Activated naive CD4-positive, alpha-beta T cell treated with anti-CD3 and anti-CD28 coated beads, Interleukin-2, amount 10 ng/mL, durations not matched to agents 7 days and 5 days (primary cell): Measurements from ENCODE around the gene ENTPD8.
"Not testable (repeated sequence)": the region's sequence is repeated elsewhere in the genome, so short reads cannot be mapped to it uniquely, and the experiment has no call there.

ENCODE experiments used
- CTCF ChIA-PET: fragments of 350-600 bp; sonication (Branson Sonifier 250); formaldehyde crosslinking; loops from one replicate; lab custom pipeline; 2021; ENCODE audit warnings: antibody characterized with exemption; lab: Charles Lee
- DNase-seq: peaks from one replicate; pipeline ENCODE4 v3.0.0-alpha.2; 2020
- H3K27ac Mint-ChIP-seq: one replicate; pipeline ENCODE4 v1.8.0; 2021; ENCODE audit warnings: mild to moderate bottlenecking, moderate library complexity, mixed read lengths
- H3K27me3 Mint-ChIP-seq: one replicate; pipeline ENCODE4 v1.8.0; 2021; ENCODE audit warnings: mild to moderate bottlenecking, mixed read lengths
- H3K36me3 Mint-ChIP-seq: one replicate; pipeline ENCODE4 v1.8.0; 2021; ENCODE audit warnings: mixed read lengths
- H3K4me1 Mint-ChIP-seq: one replicate; pipeline ENCODE4 v1.8.0; 2021; ENCODE audit warnings: mixed read lengths
- H3K4me3 Mint-ChIP-seq: one replicate; pipeline ENCODE4 v1.8.0; 2021; ENCODE audit warnings: mild to moderate bottlenecking, moderate library complexity, mixed read lengths
- H3K9me3 Mint-ChIP-seq: one replicate; pipeline ENCODE4 v1.8.0; 2021; ENCODE audit warnings: mixed read lengths

Gene ENTPD8

GRCh38 chr9:137415451-137415850 is 25.7 kb downstream of the ENTPD8 start:
- Mint-ChIP-seq H3K27me3 (peaks cover 9% of the 10 kb centered on the region), H3K4me1 (peaks cover 10% of the 10 kb centered on the region), H3K4me3 (no peak overlapping the region), H3K9me3 (no peaks in the 10 kb centered on the region), H3K27ac (no peak overlapping the region), H3K36me3 (no peaks in the 10 kb centered on the region)
- CTCF ChIA-PET, result interaction anchor here (0.6 kb wide), 1 partner anchor 80 kb away, joined by 3 read pairs; no protein-coding TSS in a partner anchor
- no peak for DNase-seq

DNA sequence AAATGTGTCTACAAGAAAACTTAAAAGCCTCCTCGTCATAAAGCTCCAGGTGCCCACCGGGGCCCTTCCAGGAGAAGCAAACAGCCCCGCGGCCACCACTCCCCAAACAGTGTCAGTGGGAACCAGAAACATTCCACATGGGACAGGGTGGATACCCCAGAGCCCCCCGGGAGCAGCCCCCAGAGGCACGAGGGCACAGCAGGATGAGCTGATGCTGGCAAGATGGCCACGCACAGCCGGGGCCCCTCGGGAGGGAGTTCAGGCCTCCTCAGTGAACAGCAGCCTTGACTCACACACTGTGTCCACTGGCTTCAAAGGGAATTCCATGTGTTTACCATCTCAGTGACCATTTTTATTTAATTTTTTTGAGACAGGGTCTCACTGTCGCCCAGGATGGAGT is 28.7 kb downstream of the ENTPD8 start:
- no peak overlapping the region for H3K4me3 Mint-ChIP-seq
- CTCF ChIA-PET, result no interaction called here

GRCh38 chr9:137411645-137412380 is 29.3 kb downstream of the ENTPD8 start:
- H3K27ac Mint-ChIP-seq, result no peak overlapping the region
- H3K4me3 Mint-ChIP-seq, result no peak overlapping the region
- no peaks in the 10 kb centered on the region for H3K36me3 Mint-ChIP-seq
- H3K9me3 Mint-ChIP-seq, result no peaks in the 10 kb centered on the region
- CTCF ChIA-PET, result interaction anchor here (1.0 kb wide), 1 partner anchor 125 kb away, joined by 3 read pairs; no protein-coding TSS in a partner anchor
- peaks cover 9% of the 10 kb centered on the region for H3K4me1 Mint-ChIP-seq
- peak; percentile 54 for DNase-seq
- H3K27me3 Mint-ChIP-seq, result peaks cover 36% of the 10 kb centered on the region

More for the DNA sequence above, 28.7 kb downstream of the ENTPD8 start:
- Mint-ChIP-seq H3K4me1 (peaks cover 9% of the 10 kb centered on the region), H3K27ac (no peak overlapping the region), H3K36me3 (no peaks in the 10 kb centered on the region), H3K9me3 (no peaks in the 10 kb centered on the region), H3K27me3 (peaks cover 31% of the 10 kb centered on the region)
- DNase-seq, result no peak

- Mint-ChIP-seq H3K27me3 (peaks cover 39% of the 10 kb centered on the region), H3K36me3 (no peaks in the 10 kb centered on the region), H3K4me1 (peaks cover 9% of the 10 kb centered on the region), H3K27ac (no peak overlapping the region), H3K9me3 (no peaks in the 10 kb centered on the region), H3K4me3 (no peak overlapping the region)
- CTCF ChIA-PET, result interaction anchor here (1.0 kb wide), 1 partner anchor 124 kb away, joined by 3 read pairs; no protein-coding TSS in a partner anchor
- DNase-seq, result no peak
These were observed 29.9 kb downstream of the ENTPD8 start for GRCh38 chr9:137411260-137411644.

- Mint-ChIP-seq H3K4me1 (peaks cover 10% of the 10 kb centered on the region), H3K36me3 (no peaks in the 10 kb centered on the region), H3K4me3 (no peak overlapping the region), H3K27me3 (peaks cover 42% of the 10 kb centered on the region), H3K9me3 (no peaks in the 10 kb centered on the region), H3K27ac (no peak overlapping the region)
- no peak for DNase-seq
- CTCF ChIA-PET, result interaction anchor here (1.0 kb wide), 1 partner anchor 124 kb away, joined by 3 read pairs; no protein-coding TSS in a partner anchor
These were observed 30.3 kb downstream of the ENTPD8 start for GRCh38 chr9:137410891-137411249.

GRCh38 chr9:137410236-137410890 is 30.8 kb downstream of the ENTPD8 start:
- H3K4me3 Mint-ChIP-seq, DNase-seq, H3K36me3 Mint-ChIP-seq, H3K27ac Mint-ChIP-seq, H3K9me3 Mint-ChIP-seq: not testable (repeated sequence)
- CTCF ChIA-PET, result interaction anchor here (0.9 to 2.2 kb wide), 2 partner anchors 108 to 124 kb away, joined by 5 to 7 read pairs; partner anchors contain the start of gene NRARP
- peaks cover 47% of the 10 kb centered on the region for H3K27me3 Mint-ChIP-seq
- H3K4me1 Mint-ChIP-seq, result peaks cover 10% of the 10 kb centered on the region

GRCh38 chr9:137409515-137409914 is 31.6 kb downstream of the ENTPD8 start:
- Mint-ChIP-seq H3K4me3 (no peak overlapping the region), H3K27ac (peak overlapping the region; percentile 52)

DNA sequence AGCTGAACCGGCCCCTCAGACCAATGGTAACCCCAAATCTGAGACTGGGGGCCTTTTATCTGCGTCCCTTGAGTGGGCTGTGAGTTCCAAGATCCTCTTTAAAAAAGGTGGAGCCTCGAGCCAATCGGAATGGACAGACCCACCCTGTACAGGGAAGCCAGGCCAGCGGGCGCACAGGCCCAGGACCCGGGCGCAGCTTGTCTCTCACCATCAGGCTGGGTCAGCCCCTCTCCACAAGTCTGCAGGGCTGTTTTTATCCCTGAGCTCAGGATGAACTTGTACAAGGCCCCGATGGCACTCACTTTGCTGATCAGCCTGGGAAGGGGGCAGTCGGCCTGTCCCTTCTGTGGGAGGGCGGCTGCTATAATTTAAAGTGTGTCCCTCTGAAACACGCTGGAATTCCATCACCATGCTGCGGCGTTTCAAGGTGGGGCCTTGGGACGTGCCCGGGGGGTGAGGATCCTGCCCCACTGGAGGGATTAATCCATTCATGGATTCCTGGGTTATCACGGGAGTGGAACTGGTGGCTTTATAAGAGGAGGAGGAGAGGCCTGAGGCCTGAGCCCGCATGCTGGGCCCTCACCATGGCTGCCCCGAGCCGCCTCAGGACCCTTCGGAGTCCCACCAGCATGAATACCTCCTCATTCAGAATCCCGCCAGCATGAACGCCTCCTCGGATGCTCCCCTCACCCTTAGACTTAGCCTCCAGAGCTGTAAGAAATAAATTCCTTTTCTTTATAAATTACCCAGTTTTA is 32.3 kb downstream of the ENTPD8 start:
- CTCF ChIA-PET, result interaction anchor here (2.2 kb wide), 1 partner anchor 107 kb away, joined by 7 read pairs; the partner anchor contains the start of gene NRARP
- H3K4me1 Mint-ChIP-seq, result peaks cover 8% of the 10 kb centered on the region
- no peak for DNase-seq
- H3K27me3 Mint-ChIP-seq, result peaks cover 47% of the 10 kb centered on the region
- no peak overlapping the region for H3K27ac Mint-ChIP-seq
- H3K36me3 Mint-ChIP-seq, result no peaks in the 10 kb centered on the region
- no peak overlapping the region for H3K4me3 Mint-ChIP-seq
- no peaks in the 10 kb centered on the region for H3K9me3 Mint-ChIP-seq

More at GRCh38 chr9:137409515-137409914, 31.6 kb downstream of the ENTPD8 start:
- Mint-ChIP-seq H3K4me1 (peaks cover 10% of the 10 kb centered on the region), H3K27me3 (peaks cover 47% of the 10 kb centered on the region), H3K9me3 (no peaks in the 10 kb centered on the region), H3K36me3 (no peaks in the 10 kb centered on the region)
- CTCF ChIA-PET, result interaction anchor here (0.9 to 2.2 kb wide), 2 partner anchors 108 to 123 kb away, joined by 5 to 7 read pairs; partner anchors contain the start of gene NRARP
- no peak for DNase-seq

- Mint-ChIP-seq H3K27me3 (peaks cover 47% of the 10 kb centered on the region), H3K36me3 (no peaks in the 10 kb centered on the region), H3K9me3 (no peaks in the 10 kb centered on the region), H3K4me3 (no peak overlapping the region), H3K27ac (no peak overlapping the region), H3K4me1 (peaks cover 4% of the 10 kb centered on the region)
- CTCF ChIA-PET, result no interaction called here
- no peak for DNase-seq
These were observed 33.4 kb downstream of the ENTPD8 start for GRCh38 chr9:137407590-137408300.

GRCh38 chr9:137406876-137407589 is 34.1 kb downstream of the ENTPD8 start:
- peaks cover 5% of the 10 kb centered on the region for H3K4me1 Mint-ChIP-seq
- CTCF ChIA-PET, result no interaction called here
- H3K27me3 Mint-ChIP-seq, result peaks cover 47% of the 10 kb centered on the region
- H3K4me3 Mint-ChIP-seq, result no peak overlapping the region
- H3K27ac Mint-ChIP-seq, result no peak overlapping the region
- H3K36me3 Mint-ChIP-seq, result peaks cover 7% of the 10 kb centered on the region
- H3K9me3 Mint-ChIP-seq, result peaks cover 4% of the 10 kb centered on the region
- peak; percentile 80 for DNase-seq

- CTCF ChIA-PET, result interaction anchor here (2.5 kb wide), 1 partner anchor 119 kb away, joined by 8 read pairs; no protein-coding TSS in a partner anchor
- no peak overlapping the region for H3K4me3 Mint-ChIP-seq
- H3K36me3 Mint-ChIP-seq, result peaks cover 7% of the 10 kb centered on the region
- peaks cover 5% of the 10 kb centered on the region for H3K4me1 Mint-ChIP-seq
- H3K9me3 Mint-ChIP-seq, result peaks cover 4% of the 10 kb centered on the region
- H3K27ac Mint-ChIP-seq, result no peak overlapping the region
- DNase-seq, result no peak
- H3K27me3 Mint-ChIP-seq, result peaks cover 45% of the 10 kb centered on the region
These were observed 34.9 kb downstream of the ENTPD8 start for GRCh38 chr9:137406085-137406760.

GRCh38 chr9:137405677-137406081 is 35.5 kb downstream of the ENTPD8 start:
- Mint-ChIP-seq H3K4me3 (no peak overlapping the region), H3K36me3 (peaks cover 7% of the 10 kb centered on the region), H3K27ac (no peak overlapping the region), H3K4me1 (peaks cover 5% of the 10 kb centered on the region), H3K9me3 (peaks cover 4% of the 10 kb centered on the region), H3K27me3 (peaks cover 40% of the 10 kb centered on the region)
- DNase-seq, result no peak
- CTCF ChIA-PET, result interaction anchor here (2.5 kb wide), 1 partner anchor 119 kb away, joined by 8 read pairs; no protein-coding TSS in a partner anchor
